HepG2 (cell line): ENCODE results near the gene SDHAF1. TPM values are rescaled to one million over a fixed set of nuclear protein-coding genes. Genes with fewer than 3 reads are reported as not detected.

ENCODE experiments used
- AGO2 ChIP-seq: fragments of 200-400 bp; formaldehyde crosslinking; optimal IDR thresholded peaks from 2 replicates; pipeline ENCODE3; 2017; ENCODE audit warnings: mild to moderate bottlenecking, low read depth, low read length, moderate library complexity
- ATF7 ChIP-seq, 2 experiments: fragments of 450-650 bp in 1 of 2; sonication (generic) in 1 of 2; formaldehyde crosslinking in 1 of 2; IDR thresholded peaks; 2 replicates each; pipeline versions ENCODE4 v1.4.0 to v1.6.1; 2016 to 2020; ENCODE audit warnings: antibody characterized with exemption in 1 of 2, mild to moderate bottlenecking in 1 of 2, missing genetic modification reagents in 1 of 2
- CREB1 ChIP-seq, 2 experiments: fragments of 450-650 bp in 1 of 2; IDR thresholded peaks; 2 replicates each; pipeline ENCODE4 v1.6.1; 2016 to 2017; ENCODE audit warnings: control low read depth in 1 of 2, mild to moderate bottlenecking in 1 of 2, missing compliant biosample characterization in 1 of 2, missing genetic modification characterization in 1 of 2
- GATAD2A ChIP-seq: IDR thresholded peaks from 2 replicates; pipeline ENCODE4 v1.6.1; 2016
- HIVEP1 ChIP-seq: sonication (generic); formaldehyde crosslinking; IDR thresholded peaks from 2 replicates; pipeline ENCODE4 v1.4.0; 2020; ENCODE audit warnings: mild to moderate bottlenecking, missing genetic modification reagents
- KDM5A ChIP-seq: fragments of 200-600 bp; sonication (generic); IDR thresholded peaks from 2 replicates; pipeline ENCODE4 v1.7.0; 2018; ENCODE audit warnings: antibody characterized with exemption, mild to moderate bottlenecking, low read length, borderline replicate concordance
- MIER3 ChIP-seq: IDR thresholded peaks from 2 replicates; pipeline ENCODE4 v1.6.1; 2016; ENCODE audit warnings: missing compliant biosample characterization, borderline replicate concordance
- REXO4 ChIP-seq: sonication (generic); formaldehyde crosslinking; IDR thresholded peaks from 2 replicates; pipeline ENCODE4 v1.8.0; 2022; ENCODE audit warnings: missing genetic modification reagents, mild to moderate bottlenecking, borderline replicate concordance
- WIZ ChIP-seq: sonication (generic); formaldehyde crosslinking; IDR thresholded peaks from 2 replicates; pipeline ENCODE4 v1.5.1; 2020; ENCODE audit warnings: mild to moderate bottlenecking, missing genetic modification reagents
- ZBTB21 ChIP-seq: sonication (generic); formaldehyde crosslinking; IDR thresholded peaks from 2 replicates; pipeline ENCODE4 v1.4.0; 2020; ENCODE audit warnings: missing genetic modification reagents
- ZNF234 ChIP-seq: sonication (generic); formaldehyde crosslinking; conservative IDR thresholded peaks from 2 replicates; pipeline ENCODE4 v1.5.1; 2020; ENCODE audit warnings: mild to moderate bottlenecking, missing genetic modification reagents
- ZNF329 ChIP-seq: sonication (generic); formaldehyde crosslinking; IDR thresholded peaks from 2 replicates; pipeline ENCODE4 v1.9.0; 2021; ENCODE audit warnings: low read depth, mild to moderate bottlenecking, missing genetic modification reagents
- ZNF354B ChIP-seq: sonication (generic); formaldehyde crosslinking; IDR thresholded peaks from 2 replicates; pipeline ENCODE4 v1.8.0; 2022; ENCODE audit warnings: mild to moderate bottlenecking, missing genetic modification reagents
- ZNF556 ChIP-seq: sonication (generic); formaldehyde crosslinking; IDR thresholded peaks from 2 replicates; pipeline ENCODE4 v1.4.0; 2020; ENCODE audit warnings: mild to moderate bottlenecking, missing genetic modification reagents, borderline replicate concordance
- ZNF569 ChIP-seq: sonication (generic); formaldehyde crosslinking; IDR thresholded peaks from 2 replicates; pipeline ENCODE4 v1.5.0; 2020; ENCODE audit warnings: mild to moderate bottlenecking, missing genetic modification reagents, moderate library complexity, borderline replicate concordance
- ZNF577 ChIP-seq: sonication (generic); formaldehyde crosslinking; IDR thresholded peaks from 2 replicates; pipeline ENCODE4 v1.4.0; 2020; ENCODE audit warnings: mild to moderate bottlenecking, low read depth, missing genetic modification reagents, borderline replicate concordance
- ZNF619 ChIP-seq: sonication (generic); formaldehyde crosslinking; IDR thresholded peaks from 2 replicates; pipeline ENCODE4 v1.4.0; 2020; ENCODE audit warnings: mild to moderate bottlenecking, missing genetic modification reagents
- ZNF790 ChIP-seq: sonication (generic); formaldehyde crosslinking; IDR thresholded peaks from 2 replicates; pipeline ENCODE4 v1.8.0; 2022; ENCODE audit warnings: missing genetic modification reagents, mild to moderate bottlenecking, borderline replicate concordance
- polyA plus RNA-seq, 8 experiments: library from polyadenylated mRNA; depleted of rRNA in 3 of 8; stranded (reverse) in 7 of 8; unstranded in 1 of 8; fragments of >200 nt; fragmentation: Illumina TruSeq in 4 of 8; extraction: Trizol in 4 of 8; gene quantifications; 2 replicates each; pipeline versions ENCODE4 v1.2.1 to v1.2.3, GENCODE V29; 2011 to 2016; ENCODE audit warnings: low read depth in 4 of 8, missing spikeins in 1 of 8, mixed read lengths in 1 of 8; ENCODE audit not compliant: insufficient read depth in 1 of 8
- total RNA-seq, 5 experiments: library from RNA; depleted of rRNA; stranded (reverse); fragments of >200 nt; fragmentation: Illumina TruSeq; extraction: Trizol; gene quantifications; 2 replicates each; pipeline ENCODE4 v1.2.3, GENCODE V29; 2016; ENCODE audit warnings: low read depth in 1 of 5
- TF ChIP-seq, protein P1 (sequence below): sonication (generic); formaldehyde crosslinking; IDR thresholded peaks from 2 replicates; pipeline ENCODE4 v1.4.0; 2020; ENCODE audit warnings: missing genetic modification reagents
- TF ChIP-seq, protein P2 (sequence below): sonication (generic); formaldehyde crosslinking; IDR thresholded peaks from 2 replicates; pipeline ENCODE4 v1.4.0; 2020; ENCODE audit warnings: mild to moderate bottlenecking, missing genetic modification reagents
- TF ChIP-seq, protein P3 (sequence below): sonication (generic); formaldehyde crosslinking; IDR thresholded peaks from 2 replicates; pipeline ENCODE4 v1.4.0; 2020; ENCODE audit warnings: low read depth, mild to moderate bottlenecking, missing genetic modification reagents
- TF ChIP-seq, protein P4 (sequence below): sonication (generic); formaldehyde crosslinking; IDR thresholded peaks from 2 replicates; pipeline ENCODE4 v1.8.1; 2023; ENCODE audit warnings: mild to moderate bottlenecking, missing genetic modification reagents, borderline replicate concordance
- TF ChIP-seq, protein P5 (sequence below): sonication (generic); formaldehyde crosslinking; IDR thresholded peaks from 2 replicates; pipeline ENCODE4 v1.9.0; 2021; ENCODE audit warnings: missing genetic modification reagents, mild to moderate bottlenecking, borderline replicate concordance

The SDHAF1 gene
- total and polyA plus RNA-seq, 2 of the 13 experiments (the other 11 are each of a cell fraction or from before 2014, with no cell fraction given), result 17.8 to 22.8 TPM

DNA sequence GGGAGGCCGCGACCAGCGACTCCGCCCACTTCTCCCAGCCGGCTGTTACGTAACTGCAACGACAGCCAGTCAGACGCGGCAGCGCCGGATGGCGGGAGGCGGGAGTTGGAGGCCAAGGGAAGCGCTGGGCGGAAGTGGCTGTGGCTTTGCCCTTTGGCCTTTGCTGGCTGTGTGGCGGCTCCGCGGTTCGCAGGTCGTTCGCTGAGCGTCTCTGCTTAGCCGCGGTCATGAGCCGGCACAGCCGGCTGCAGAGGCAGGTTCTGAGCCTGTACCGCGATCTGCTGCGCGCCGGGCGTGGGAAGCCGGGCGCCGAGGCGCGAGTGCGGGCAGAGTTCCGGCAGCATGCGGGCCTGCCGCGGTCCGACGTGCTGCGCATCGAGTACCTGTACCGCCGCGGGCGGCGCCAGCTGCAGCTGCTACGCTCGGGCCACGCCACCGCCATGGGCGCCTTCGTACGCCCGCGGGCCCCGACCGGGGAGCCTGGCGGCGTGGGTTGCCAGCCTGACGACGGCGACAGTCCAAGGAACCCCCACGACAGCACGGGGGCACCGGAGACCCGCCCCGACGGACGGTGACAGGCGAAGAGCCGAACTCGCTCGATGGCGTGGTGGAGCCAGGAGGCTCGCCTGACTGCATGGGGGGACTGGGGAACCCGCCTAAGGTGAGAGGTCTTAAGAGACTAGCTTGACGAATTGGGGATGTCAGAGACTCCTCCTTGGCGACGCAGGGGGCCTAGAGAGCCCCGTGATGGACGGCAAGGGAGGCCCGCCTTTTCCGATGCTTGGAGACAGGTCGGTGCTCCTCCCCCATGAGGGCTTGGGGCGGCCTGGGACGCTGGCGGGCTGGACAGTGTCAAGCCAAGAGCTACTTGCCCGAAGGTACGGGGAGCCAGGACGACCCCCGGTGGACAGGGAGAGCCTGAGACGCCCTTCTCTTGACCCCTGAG lies at the start of gene SDHAF1 (continued):
- TF ChIP-seq, protein P1, sequence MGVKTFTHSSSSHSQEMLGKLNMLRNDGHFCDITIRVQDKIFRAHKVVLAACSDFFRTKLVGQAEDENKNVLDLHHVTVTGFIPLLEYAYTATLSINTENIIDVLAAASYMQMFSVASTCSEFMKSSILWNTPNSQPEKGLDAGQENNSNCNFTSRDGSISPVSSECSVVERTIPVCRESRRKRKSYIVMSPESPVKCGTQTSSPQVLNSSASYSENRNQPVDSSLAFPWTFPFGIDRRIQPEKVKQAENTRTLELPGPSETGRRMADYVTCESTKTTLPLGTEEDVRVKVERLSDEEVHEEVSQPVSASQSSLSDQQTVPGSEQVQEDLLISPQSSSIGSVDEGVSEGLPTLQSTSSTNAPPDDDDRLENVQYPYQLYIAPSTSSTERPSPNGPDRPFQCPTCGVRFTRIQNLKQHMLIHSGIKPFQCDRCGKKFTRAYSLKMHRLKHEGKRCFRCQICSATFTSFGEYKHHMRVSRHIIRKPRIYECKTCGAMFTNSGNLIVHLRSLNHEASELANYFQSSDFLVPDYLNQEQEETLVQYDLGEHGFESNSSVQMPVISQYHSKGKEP (CRISPR knock-in tag), result peak; percentile 13; the same call in 1 of the 2 replicates
- TF ChIP-seq ZNF577 (CRISPR knock-in tag) (no peak), ZBTB21 (CRISPR knock-in tag) (peak; percentile 49; the same call in 1 of the 2 replicates), CREB1 (IDR thresholded peaks at IDR 0.05) (peak; percentile 84), CREB1 (CRISPR knock-in tag; IDR thresholded peaks at IDR 0.05) (peak; percentile 93), ZNF790 (CRISPR knock-in tag) (peak; percentile 87; the same call in 1 of the 2 replicates), ATF7 (IDR thresholded peaks at IDR 0.05) (no peak), ATF7 (CRISPR knock-in tag; IDR thresholded peaks at IDR 0.05) (peak; percentile 31; the same call in 1 of the 2 replicates), ZNF569 (CRISPR knock-in tag) (no peak), ZNF234 (CRISPR knock-in tag) (peak; percentile 86), GATAD2A (no peak), ZNF354B (CRISPR knock-in tag) (no peak), WIZ (no peak; the same call in 1 of the 2 replicates), KDM5A (0 out of 2 replicates have a peak, but pooled peaks have one; percentile 34), ZNF619 (CRISPR knock-in tag) (no peak), ZNF329 (CRISPR knock-in tag) (peak; percentile 30; the same call in 1 of the 2 replicates), MIER3 (CRISPR knock-in tag) (peak; percentile 76; the same call in 1 of the 2 replicates), AGO2 (peak; percentile 65), REXO4 (CRISPR knock-in tag) (no peak), ZNF556 (peak; percentile 65; the same call in 1 of the 2 replicates), HIVEP1 (CRISPR knock-in tag) (peak; percentile 79; the same call in 1 of the 2 replicates)
- TF ChIP-seq, protein P2, sequence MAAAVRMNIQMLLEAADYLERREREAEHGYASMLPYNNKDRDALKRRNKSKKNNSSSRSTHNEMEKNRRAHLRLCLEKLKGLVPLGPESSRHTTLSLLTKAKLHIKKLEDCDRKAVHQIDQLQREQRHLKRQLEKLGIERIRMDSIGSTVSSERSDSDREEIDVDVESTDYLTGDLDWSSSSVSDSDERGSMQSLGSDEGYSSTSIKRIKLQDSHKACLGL (CRISPR knock-in tag), result peak; percentile 94
- TF ChIP-seq, protein P3, sequence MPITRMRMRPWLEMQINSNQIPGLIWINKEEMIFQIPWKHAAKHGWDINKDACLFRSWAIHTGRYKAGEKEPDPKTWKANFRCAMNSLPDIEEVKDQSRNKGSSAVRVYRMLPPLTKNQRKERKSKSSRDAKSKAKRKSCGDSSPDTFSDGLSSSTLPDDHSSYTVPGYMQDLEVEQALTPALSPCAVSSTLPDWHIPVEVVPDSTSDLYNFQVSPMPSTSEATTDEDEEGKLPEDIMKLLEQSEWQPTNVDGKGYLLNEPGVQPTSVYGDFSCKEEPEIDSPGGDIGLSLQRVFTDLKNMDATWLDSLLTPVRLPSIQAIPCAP, result no peak
- TF ChIP-seq, protein P4, sequence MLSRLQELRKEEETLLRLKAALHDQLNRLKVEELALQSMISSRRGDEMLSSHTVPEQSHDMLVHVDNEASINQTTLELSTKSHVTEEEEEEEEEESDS (CRISPR knock-in tag), result 0 out of 2 replicates have a peak, but pooled peaks have one; percentile 4
- TF ChIP-seq, protein P5, sequence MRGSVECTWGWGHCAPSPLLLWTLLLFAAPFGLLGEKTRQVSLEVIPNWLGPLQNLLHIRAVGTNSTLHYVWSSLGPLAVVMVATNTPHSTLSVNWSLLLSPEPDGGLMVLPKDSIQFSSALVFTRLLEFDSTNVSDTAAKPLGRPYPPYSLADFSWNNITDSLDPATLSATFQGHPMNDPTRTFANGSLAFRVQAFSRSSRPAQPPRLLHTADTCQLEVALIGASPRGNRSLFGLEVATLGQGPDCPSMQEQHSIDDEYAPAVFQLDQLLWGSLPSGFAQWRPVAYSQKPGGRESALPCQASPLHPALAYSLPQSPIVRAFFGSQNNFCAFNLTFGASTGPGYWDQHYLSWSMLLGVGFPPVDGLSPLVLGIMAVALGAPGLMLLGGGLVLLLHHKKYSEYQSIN (CRISPR knock-in tag), result no peak
